H1 (cell line): ENCODE measurements around the gene SPECC1. TPM values are rescaled to one million over a fixed set of nuclear protein-coding genes. Genes with fewer than 3 reads are reported as not detected.

Source experiments
- CTCF ChIA-PET: fragments of 300-600 bp; sonication (Branson Sonifier 250); formaldehyde crosslinking; loops from one replicate; lab custom pipeline; 2021; ENCODE audit not compliant: partially characterized antibody; lab: Charles Lee
- POLR2A ChIA-PET: fragments of 300-600 bp; sonication (Branson Sonifier 250); formaldehyde crosslinking; loops from one replicate; lab custom pipeline; 2021; ENCODE audit warnings: inconsistent platforms; ENCODE audit not compliant: partially characterized antibody; lab: Charles Lee
- DNase-seq, 2 experiments: peaks; one replicate each; pipeline versions ENCODE4 v3.0.0 to v3.0.0-alpha.2; 2010 to 2022; ENCODE audit warnings: low spot score in 2 of 2, low read depth in 1 of 2, mixed read lengths in 1 of 2
- FAIRE-seq: peaks from 2 replicates; lab custom pipeline; 2011; peaks lifted over from hg19 to GRCh38; lab: Jason Lieb, UNC
- H2AFZ ChIP-seq: 2 replicates; pipeline ENCODE4 v1.8.1; 2012; ENCODE audit warnings: low read length, inconsistent platforms
- H2AK5ac ChIP-seq: 2 replicates; pipeline ENCODE4 v1.6.1; 2013; ENCODE audit warnings: low read depth, low read length
- H2BK120ac ChIP-seq: replicated peaks from 2 replicates; pipeline ENCODE3; 2013; ENCODE audit warnings: low read depth, low read length, inconsistent platforms
- H2BK12ac ChIP-seq: 2 replicates; pipeline ENCODE4 v1.6.1; 2013; ENCODE audit warnings: low read depth, low read length
- H2BK15ac ChIP-seq: 2 replicates; pipeline ENCODE4 v1.6.1; 2013; ENCODE audit warnings: low read length
- H2BK20ac ChIP-seq: 2 replicates; pipeline ENCODE4 v1.6.1; 2013; ENCODE audit warnings: low read length
- H2BK5ac ChIP-seq: 2 replicates; pipeline ENCODE4 v1.6.1; 2013; ENCODE audit warnings: low read depth, low read length
- H3K14ac ChIP-seq: 2 replicates; pipeline ENCODE4 v1.6.1; 2013; ENCODE audit warnings: inconsistent platforms; ENCODE audit not compliant: insufficient read length
- H3K18ac ChIP-seq: 2 replicates; pipeline ENCODE4 v1.6.1; 2013; ENCODE audit warnings: low read length; ENCODE audit errors: extremely low read depth
- H3K23ac ChIP-seq: 2 replicates; pipeline ENCODE4 v1.6.1; 2013; ENCODE audit warnings: inconsistent platforms; ENCODE audit not compliant: insufficient read length
- H3K23me2 ChIP-seq: 2 replicates; pipeline ENCODE4 v1.6.1; 2013; ENCODE audit warnings: low read depth, low read length
- H3K27ac ChIP-seq: 2 replicates; pipeline ENCODE4 v1.6.1; 2011; ENCODE audit warnings: low read depth, low read length, inconsistent platforms
- H3K27me3 ChIP-seq, 4 experiments: replicated peaks in 1 of 4; 1 replicate in 1 of 4; 2 replicates in 3 of 4; pipeline versions ENCODE4 v1.6.1 to v1.8.1; 2011 to 2013; ENCODE audit warnings: low read length in 3 of 4, mild to moderate bottlenecking in 3 of 4, inconsistent platforms in 2 of 4, mixed read lengths in 2 of 4, moderate library complexity in 1 of 4; ENCODE audit not compliant: control insufficient read depth in 3 of 4, insufficient read depth in 3 of 4; ENCODE audit errors: extremely low read depth in 1 of 4
- H3K36me3 ChIP-seq, 4 experiments: 2 replicates each; pipeline versions ENCODE4 v1.6.1 to v1.8.1; 2011 to 2013; ENCODE audit warnings: mild to moderate bottlenecking in 4 of 4, low read length in 3 of 4, moderate library complexity in 2 of 4, control low read depth in 1 of 4, inconsistent platforms in 1 of 4; ENCODE audit not compliant: insufficient read depth in 4 of 4, control insufficient read depth in 2 of 4
- H3K4ac ChIP-seq: replicated peaks from 2 replicates; pipeline ENCODE3; 2013; ENCODE audit warnings: low read length, low read depth, mixed read lengths, inconsistent platforms; ENCODE audit not compliant: insufficient read length
- H3K4me1 ChIP-seq, 4 experiments: replicated peaks in 1 of 4; 1 replicate in 1 of 4; 2 replicates in 3 of 4; pipeline versions ENCODE4 v1.6.1 to v1.8.1; 2011 to 2013; ENCODE audit warnings: low read length in 3 of 4, inconsistent platforms in 2 of 4, mixed read lengths in 1 of 4; ENCODE audit not compliant: insufficient read depth in 4 of 4, control insufficient read depth in 3 of 4
- H3K4me2 ChIP-seq, 2 experiments: 2 replicates each; pipeline versions ENCODE4 v1.6.1 to v1.8.1; 2011 to 2013; ENCODE audit warnings: low read depth in 2 of 2, low read length in 2 of 2, control low read depth in 1 of 2, inconsistent platforms in 1 of 2, mild to moderate bottlenecking in 1 of 2; ENCODE audit not compliant: insufficient read depth in 1 of 2
- H3K4me3 ChIP-seq, 4 experiments: fragments of 200-600, 300-600 bp in 1 of 4; sonication (generic), shearing (Covaris generic), sonication (Bioruptor Twin) in 1 of 4; 2 replicates each; pipeline versions ENCODE4 v1.5.1 to v1.8.1; 2011 to 2016; ENCODE audit warnings: low read length in 4 of 4, low read depth in 3 of 4, control low read depth in 2 of 4, inconsistent platforms in 2 of 4, mild to moderate bottlenecking in 2 of 4, mixed read lengths in 1 of 4, moderate library complexity in 1 of 4; ENCODE audit not compliant: insufficient read depth in 2 of 4; ENCODE audit errors: extremely low read depth in 1 of 4
- H3K56ac ChIP-seq: replicated peaks from 2 replicates; pipeline ENCODE3; 2013; ENCODE audit warnings: low read depth, mild to moderate bottlenecking, mixed read lengths, low read length, inconsistent platforms; ENCODE audit not compliant: insufficient read length
- H3K79me1 ChIP-seq: 2 replicates; pipeline ENCODE4 v1.6.1; 2013; ENCODE audit warnings: low read depth, low read length, control low read depth
- H3K79me2 ChIP-seq, 2 experiments: 2 replicates each; pipeline versions ENCODE4 v1.6.1 to v1.8.1; 2012 to 2013; ENCODE audit warnings: low read length in 2 of 2, mild to moderate bottlenecking in 2 of 2, inconsistent platforms in 1 of 2; ENCODE audit not compliant: insufficient read depth in 2 of 2, control insufficient read depth in 1 of 2
- H3K9ac ChIP-seq, 4 experiments: replicated peaks in 1 of 4; 1 replicate in 1 of 4; 2 replicates in 3 of 4; pipeline versions ENCODE4 v1.6.1 to v1.8.1; 2011 to 2013; ENCODE audit warnings: low read depth in 3 of 4, low read length in 3 of 4, control low read depth in 2 of 4, mild to moderate bottlenecking in 2 of 4, moderate library complexity in 2 of 4, inconsistent platforms in 1 of 4; ENCODE audit errors: extremely low read depth in 1 of 4
- H3K9me3 ChIP-seq, 2 experiments: 2 replicates each; pipeline versions ENCODE4 v1.6.1 to v1.8.1; 2012 to 2013; ENCODE audit warnings: mild to moderate bottlenecking in 2 of 2, moderate library complexity in 2 of 2, control low read depth in 1 of 2, inconsistent platforms in 1 of 2, low read depth in 1 of 2, low read length in 1 of 2, mixed read lengths in 1 of 2; ENCODE audit not compliant: insufficient read depth in 2 of 2
- H4K20me1 ChIP-seq, 2 experiments: replicated peaks in 1 of 2; 2 replicates each; pipeline versions ENCODE3 to v1.8.1; 2011 to 2013; ENCODE audit warnings: inconsistent platforms in 2 of 2, low read length in 2 of 2, mild to moderate bottlenecking in 1 of 2; ENCODE audit not compliant: insufficient read depth in 2 of 2, control insufficient read depth in 1 of 2
- H4K5ac ChIP-seq: 2 replicates; pipeline ENCODE4 v1.6.1; 2013; ENCODE audit warnings: low read length, low read depth, mixed read lengths, inconsistent platforms; ENCODE audit not compliant: insufficient read length
- H4K8ac ChIP-seq: 2 replicates; pipeline ENCODE4 v1.8.0; 2013; ENCODE audit warnings: mild to moderate bottlenecking, moderate library complexity, low read length, inconsistent platforms; ENCODE audit not compliant: insufficient read depth; ENCODE audit errors: extremely low read depth
- H4K91ac ChIP-seq: replicated peaks from 2 replicates; pipeline ENCODE3; 2013; ENCODE audit warnings: low read length, mixed read lengths, inconsistent platforms; ENCODE audit not compliant: insufficient read length
- CBX5 ChIP-seq: fragments of 300-800, 300-1000 bp; sonication (generic); IDR thresholded peaks from 2 replicates; pipeline ENCODE4 v1.7.1; 2016; ENCODE audit warnings: antibody characterized with exemption, low read length, low read depth
- CBX8 ChIP-seq: fragments of 300-800, 300-1000 bp; sonication (generic); IDR thresholded peaks from 2 replicates; pipeline ENCODE4 v1.7.1; 2016; ENCODE audit warnings: low read depth, low read length, borderline replicate concordance
- GABPA ChIP-seq: IDR thresholded peaks from 2 replicates; pipeline ENCODE4 v1.6.1; 2011; ENCODE audit warnings: mild to moderate bottlenecking, low read length, moderate library complexity, borderline replicate concordance; ENCODE audit not compliant: insufficient read depth
- KDM4A ChIP-seq: IDR thresholded peaks from one replicate; pipeline ENCODE4 v1.7.1; 2012; ENCODE audit warnings: low read depth, mild to moderate bottlenecking, moderate library complexity, low read length, inconsistent platforms; ENCODE audit not compliant: severe bottlenecking
- POLR2A ChIP-seq, 2 experiments: IDR thresholded peaks; 1 replicate in 1 of 2; 2 replicates in 1 of 2; pipeline ENCODE4 v1.6.1; 2011; ENCODE audit warnings: low read depth in 2 of 2, low read length in 2 of 2, mild to moderate bottlenecking in 2 of 2; ENCODE audit errors: control extremely low read depth in 1 of 2
- RAD21 ChIP-seq, 2 experiments: IDR thresholded peaks in 1 of 2; conservative IDR thresholded peaks in 1 of 2; 2 replicates each; pipeline ENCODE4 v1.6.1; 2011; ENCODE audit warnings: low read depth in 2 of 2, low read length in 2 of 2, improper control_type of control experiment in 1 of 2, inconsistent platforms in 1 of 2, mild to moderate bottlenecking in 1 of 2, moderate library complexity in 1 of 2
- SRF ChIP-seq: IDR thresholded peaks from 2 replicates; pipeline ENCODE4 v1.6.1; 2011; ENCODE audit warnings: mild to moderate bottlenecking, low read depth, low read length, moderate library complexity
- WGBS, 2 experiments: shearing (Covaris generic) in 1 of 2; methylation state at CpG; one replicate each; pipeline versions ENCODE4 v1.1.6 to v1.1.7; 2013 to 2015; ENCODE audit warnings: low lambda C conversion rate in 2 of 2, mixed read lengths in 2 of 2, inconsistent platforms in 1 of 2, low coverage in 1 of 2, missing lambda C conversion rate in 1 of 2; ENCODE audit not compliant: insufficient replicate concordance in 2 of 2, insufficient coverage in 1 of 2, insufficient read length in 1 of 2; ENCODE audit errors: extremely low coverage in 1 of 2, missing lambda C conversion rate in 1 of 2; 5-methylcytosine and 5-hydroxymethylcytosine counted together
- polyA plus RNA-seq, 7 experiments: library from polyadenylated mRNA; depleted of rRNA in 3 of 7; stranded (reverse) in 5 of 7; unstranded in 2 of 7; fragments of >200 nt in 5 of 7; fragments of 200-250 nt in 2 of 7; gene quantifications; 1 replicate in 5 of 7; 2 replicates in 1 of 7; 4 replicates in 1 of 7; pipeline versions ENCODE4 v1.2.1 to v1.2.3, GENCODE V29; 2011 to 2013; ENCODE audit warnings: missing spikeins in 2 of 7, mixed read lengths in 2 of 7
- total RNA-seq: library from RNA; stranded (reverse); fragmentation: NEBNext Ultra II Directional; extraction: Animal tissue kit (Norgen Biotek cat#: 25700); gene quantifications from 2 replicates; pipeline ENCODE4 v1.2.1, GENCODE V29; 2021
- TF ChIP-seq, protein P1 (sequence below): IDR thresholded peaks from 2 replicates; pipeline ENCODE4 v1.6.1; 2012; ENCODE audit warnings: inconsistent platforms
- TF ChIP-seq, protein P2 (sequence below): IDR thresholded peaks from 2 replicates; pipeline ENCODE4 v1.6.1; 2011; ENCODE audit warnings: low read depth, mild to moderate bottlenecking, low read length; ENCODE audit not compliant: insufficient read depth
- TF ChIP-seq, protein P3 (sequence below): IDR thresholded peaks from 2 replicates; pipeline ENCODE4 v1.6.1; 2012; ENCODE audit warnings: low read length, inconsistent platforms

SPECC1 gene
- total and polyA plus RNA-seq, 2 of the 8 experiments (the other 6 are each of a cell fraction or from before 2014, with no cell fraction given) = 35.8 to 87.9 TPM

DNA sequence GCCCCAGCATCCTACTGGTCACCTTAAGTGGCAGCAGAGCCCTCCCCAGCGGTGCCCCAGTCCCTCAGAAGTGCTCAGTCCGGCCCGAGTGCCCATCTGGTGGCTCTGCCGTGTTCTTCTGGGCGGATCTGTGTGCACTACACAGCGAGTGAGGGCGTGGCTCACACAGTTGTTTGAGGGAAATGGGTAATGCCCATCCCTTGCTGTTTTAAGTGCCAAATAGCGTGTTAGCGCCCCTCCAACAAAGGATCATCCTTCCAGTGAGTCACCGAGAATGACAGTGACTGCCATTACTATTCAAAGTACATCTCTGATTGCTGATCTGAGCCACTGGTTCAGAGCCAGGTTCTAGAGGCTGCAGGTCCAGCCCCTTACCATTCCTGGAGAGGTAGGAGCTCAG, 306.2 kb downstream of the SPECC1 start:
- Histone ChIP-seq H3K9me3 (no peaks in the 10 kb centered on the region), H3K9ac (no peak overlapping the region), H4K91ac (no peak overlapping the region), H2BK12ac (no peak overlapping the region), H3K4me1 (no peaks in the 10 kb centered on the region; a peak in 2 of 7 replicates), H3K4me3 (no peak overlapping the region), H4K8ac (no peak overlapping the region), H2AK5ac (no peak overlapping the region), H2BK5ac (no peak overlapping the region), H3K36me3 (peaks cover 0 to 12% (median 4%) of the 10 kb centered on the region in 4 experiments; a peak in 3 of 8 replicates), H4K5ac (no peak overlapping the region), H3K79me1 (no peaks in the 10 kb centered on the region), H4K20me1 (peaks cover 0 to 2% of the 10 kb centered on the region in 2 experiments), H3K14ac (no peak overlapping the region), H3K56ac (no peak overlapping the region), H2BK20ac (no peak overlapping the region), H3K23ac (no peak overlapping the region), H3K18ac (no peak overlapping the region), H3K27me3 (no peaks in the 10 kb centered on the region), H2BK120ac (no peak overlapping the region), H3K23me2 (no peaks in the 10 kb centered on the region; the same call in 1 of the 2 replicates), H3K4me2 (no peak overlapping the region), H3K27ac (no peak overlapping the region), H3K4ac (no peak overlapping the region), H3K79me2 (no peaks in the 10 kb centered on the region), H2BK15ac (no peak overlapping the region), H2AFZ (no peak overlapping the region)
- CTCF ChIA-PET = interaction anchor here (1.4 to 2.5 kb wide), 2 partner anchors 89 to 193 kb away, joined by 5 to 14 read pairs; no protein-coding TSS in a partner anchor
- FAIRE-seq = no peak
- DNase-seq = no peak
- POLR2A ChIA-PET = interaction anchor here (0.7 to 1.1 kb wide), 2 partner anchors 60 to 194 kb away, joined by 3 read pairs; no protein-coding TSS in a partner anchor
- 96% methylated on average over 10 of the region's 10 CpGs; no CpG with 5 or more reads in 1 of the 2 experiments for WGBS, 2 experiments
- TF ChIP-seq SRF (no peak), KDM4A (no peak), CBX8 (no peak), CBX5 (no peak), POLR2A (IDR thresholded peaks at IDR 0.05; ENCODE audit: control extremely low read depth in 1 of 2, low read depth in 2 of 2, low read length in 2 of 2) (no peak), GABPA (no peak), RAD21 (IDR thresholded peaks at IDR 0.05 in 1 of 2, conservative IDR thresholded peaks at IDR 0.05 in 1 of 2; ENCODE audit: low read depth in 2 of 2, low read length in 2 of 2) (no peak)
- TF ChIP-seq, protein P1, sequence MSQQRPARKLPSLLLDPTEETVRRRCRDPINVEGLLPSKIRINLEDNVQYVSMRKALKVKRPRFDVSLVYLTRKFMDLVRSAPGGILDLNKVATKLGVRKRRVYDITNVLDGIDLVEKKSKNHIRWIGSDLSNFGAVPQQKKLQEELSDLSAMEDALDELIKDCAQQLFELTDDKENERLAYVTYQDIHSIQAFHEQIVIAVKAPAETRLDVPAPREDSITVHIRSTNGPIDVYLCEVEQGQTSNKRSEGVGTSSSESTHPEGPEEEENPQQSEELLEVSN = no peak
- TF ChIP-seq, protein P2, sequence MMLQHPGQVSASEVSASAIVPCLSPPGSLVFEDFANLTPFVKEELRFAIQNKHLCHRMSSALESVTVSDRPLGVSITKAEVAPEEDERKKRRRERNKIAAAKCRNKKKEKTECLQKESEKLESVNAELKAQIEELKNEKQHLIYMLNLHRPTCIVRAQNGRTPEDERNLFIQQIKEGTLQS = no peak
- TF ChIP-seq, protein P3, sequence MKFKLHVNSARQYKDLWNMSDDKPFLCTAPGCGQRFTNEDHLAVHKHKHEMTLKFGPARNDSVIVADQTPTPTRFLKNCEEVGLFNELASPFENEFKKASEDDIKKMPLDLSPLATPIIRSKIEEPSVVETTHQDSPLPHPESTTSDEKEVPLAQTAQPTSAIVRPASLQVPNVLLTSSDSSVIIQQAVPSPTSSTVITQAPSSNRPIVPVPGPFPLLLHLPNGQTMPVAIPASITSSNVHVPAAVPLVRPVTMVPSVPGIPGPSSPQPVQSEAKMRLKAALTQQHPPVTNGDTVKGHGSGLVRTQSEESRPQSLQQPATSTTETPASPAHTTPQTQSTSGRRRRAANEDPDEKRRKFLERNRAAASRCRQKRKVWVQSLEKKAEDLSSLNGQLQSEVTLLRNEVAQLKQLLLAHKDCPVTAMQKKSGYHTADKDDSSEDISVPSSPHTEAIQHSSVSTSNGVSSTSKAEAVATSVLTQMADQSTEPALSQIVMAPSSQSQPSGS = no peak
